RWPE2 (cell line): ENCODE results near the gene EHMT2.

Experiments
- ATAC-seq: fragments of 200-7000 bp; cut with Tn5 transposase; 3 replicates; pipeline ENCODE4 v1.9.1; 2021; ENCODE audit warnings: low read depth
- DNase-seq: peaks from one replicate; pipeline ENCODE4 v3.0.0-alpha.2; 2020; ENCODE audit warnings: low spot score
- H3K27ac ChIP-seq: fragments of 450-650 bp; 2 replicates; pipeline ENCODE4 v1.5.1; 2017; ENCODE audit warnings: mild to moderate bottlenecking; ENCODE audit not compliant: poor library complexity, severe bottlenecking
- H3K27me3 ChIP-seq: fragments of 250-450 bp; sonication (Bioruptor Pico); 2 replicates; pipeline ENCODE4 v1.5.1; 2021; ENCODE audit warnings: mild to moderate bottlenecking, moderate library complexity; ENCODE audit not compliant: insufficient read depth, poor library complexity, severe bottlenecking
- H3K36me3 ChIP-seq: fragments of 250-450 bp; sonication (Bioruptor Pico); 2 replicates; pipeline ENCODE4 v1.5.1; 2020; ENCODE audit warnings: low read depth, mild to moderate bottlenecking, moderate library complexity
- H3K4me1 ChIP-seq: fragments of 250-450 bp; sonication (Bioruptor Pico); 2 replicates; pipeline ENCODE4 v1.5.1; 2021; ENCODE audit warnings: mild to moderate bottlenecking, moderate library complexity; ENCODE audit not compliant: insufficient read depth, poor library complexity, severe bottlenecking
- H3K4me3 ChIP-seq: fragments of 250-450 bp; sonication (Bioruptor Pico); 2 replicates; pipeline ENCODE4 v1.5.1; 2021; ENCODE audit warnings: mild to moderate bottlenecking, moderate library complexity; ENCODE audit not compliant: severe bottlenecking
- H3K9me3 ChIP-seq: fragments of 250-450 bp; sonication (Bioruptor Pico); 2 replicates; pipeline ENCODE4 v1.5.1; 2021; ENCODE audit warnings: mild to moderate bottlenecking, moderate library complexity; ENCODE audit not compliant: severe bottlenecking
- CTCF ChIP-seq: fragments of 450-650 bp; IDR thresholded peaks from one replicate; pipeline ENCODE4 v1.5.1; 2017; ENCODE audit warnings: mild to moderate bottlenecking, moderate library complexity; ENCODE audit not compliant: poor library complexity, severe bottlenecking

EHMT2 gene

GRCh38 chr6:31874836-31875572 lies 22.5 kb downstream of the EHMT2 start:
- DNase-seq (no peak), ATAC-seq (no peak)
- H3K9me3 ChIP-seq = no peaks in the 10 kb centered on the region
- no peaks in the 10 kb centered on the region for H3K27me3 ChIP-seq
- no peak overlapping the region for H3K4me3 ChIP-seq
- no peak overlapping the region for H3K27ac ChIP-seq
- peaks cover 3% of the 10 kb centered on the region; the same call in 1 of the 2 replicates for H3K36me3 ChIP-seq
- no peaks in the 10 kb centered on the region for H3K4me1 ChIP-seq
- TF ChIP-seq CTCF = no peak

- no peaks in the 10 kb centered on the region for H3K36me3 ChIP-seq
Measured at GRCh38 chr6:31874084-31874670, 23.3 kb downstream of the EHMT2 start.

DNA sequence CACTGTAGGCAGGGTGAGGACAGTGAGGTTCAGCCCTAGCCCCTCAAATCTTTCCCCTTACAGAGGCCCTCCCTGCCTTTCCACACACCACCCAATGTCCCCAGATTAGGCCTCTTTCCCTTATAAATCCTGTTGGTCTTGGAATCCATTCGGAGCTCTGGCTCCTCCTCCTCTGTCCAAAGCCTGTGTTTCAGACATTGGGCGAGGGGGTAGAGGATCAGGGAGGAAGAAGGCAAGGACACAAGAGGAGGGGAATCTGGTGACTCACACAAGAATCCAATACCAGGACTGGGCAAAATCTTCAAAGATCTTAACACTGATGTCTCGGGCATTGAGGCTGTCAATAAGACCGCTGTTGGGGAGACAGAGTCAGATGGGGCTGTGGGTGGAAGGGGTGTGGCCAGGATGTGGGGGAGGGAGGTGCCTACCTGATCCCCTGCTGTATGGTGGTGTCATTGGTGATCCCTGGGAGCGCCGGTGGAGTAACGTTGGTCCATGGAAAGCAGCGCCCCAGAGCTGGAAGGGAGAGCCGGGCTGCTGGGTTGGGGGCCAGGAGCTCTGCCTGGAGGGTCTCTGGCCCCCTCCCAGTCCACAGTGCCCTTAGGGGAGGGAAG lies 26.3 kb downstream of the EHMT2 start:
- TF ChIP-seq CTCF = no peak
- Histone ChIP-seq H3K9me3 (no peaks in the 10 kb centered on the region), H3K4me3 (no peak overlapping the region), H3K4me1 (no peaks in the 10 kb centered on the region), H3K27me3 (no peaks in the 10 kb centered on the region), H3K36me3 (no peaks in the 10 kb centered on the region), H3K27ac (no peak overlapping the region)
- DNase-seq (no peak), ATAC-seq (0 out of 3 replicates have a peak, but pooled peaks have one; percentile 27)

More at GRCh38 chr6:31874084-31874670, 23.3 kb downstream of the EHMT2 start:
- no peak for DNase-seq
- Histone ChIP-seq H3K27ac (no peak overlapping the region), H3K9me3 (no peaks in the 10 kb centered on the region), H3K4me1 (no peaks in the 10 kb centered on the region), H3K4me3 (no peak overlapping the region), H3K27me3 (no peaks in the 10 kb centered on the region)
- no peak for ATAC-seq
- no peak for TF ChIP-seq CTCF

- ATAC-seq = no peak
- H3K27ac ChIP-seq = no peak overlapping the region
- no peak for TF ChIP-seq CTCF
- no peak overlapping the region for H3K4me3 ChIP-seq
- H3K36me3 ChIP-seq = no peaks in the 10 kb centered on the region
- no peaks in the 10 kb centered on the region for H3K27me3 ChIP-seq
- no peaks in the 10 kb centered on the region for H3K4me1 ChIP-seq
- H3K9me3 ChIP-seq = no peaks in the 10 kb centered on the region
- DNase-seq = no peak
Measured at GRCh38 chr6:31870385-31870921, 27.0 kb downstream of the EHMT2 start.
